ENCODE measurements around the gene HNRNPF.

HNRNPF gene

DNA sequence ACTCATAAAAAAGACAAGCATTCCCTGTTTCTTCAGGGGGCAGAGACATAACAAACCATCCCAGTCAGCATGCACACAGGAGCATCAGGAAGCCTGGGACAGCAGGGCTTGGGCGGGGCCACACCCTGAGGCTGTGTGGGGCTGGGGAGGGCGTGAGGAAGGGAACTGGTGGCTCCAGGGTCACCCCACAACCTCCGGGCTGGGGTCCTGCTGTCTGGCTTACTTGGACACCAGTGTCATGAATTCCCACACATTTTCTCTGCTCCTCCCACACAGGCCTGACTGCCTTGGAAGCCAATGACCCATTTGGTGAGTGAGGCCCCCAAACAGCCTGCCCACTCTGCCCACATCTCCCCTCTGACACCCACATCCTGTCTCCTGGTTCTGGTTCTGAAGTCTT, 34.8 kb downstream of the HNRNPF start:
- no peaks in the 10 kb centered on the region for H3K4me1 ChIP-seq (ENCODE audit: control insufficient read depth in 1 of 2, insufficient read depth in 1 of 2, low read depth in 1 of 2, low read length in 1 of 2)
- TF ChIP-seq, protein P1, sequence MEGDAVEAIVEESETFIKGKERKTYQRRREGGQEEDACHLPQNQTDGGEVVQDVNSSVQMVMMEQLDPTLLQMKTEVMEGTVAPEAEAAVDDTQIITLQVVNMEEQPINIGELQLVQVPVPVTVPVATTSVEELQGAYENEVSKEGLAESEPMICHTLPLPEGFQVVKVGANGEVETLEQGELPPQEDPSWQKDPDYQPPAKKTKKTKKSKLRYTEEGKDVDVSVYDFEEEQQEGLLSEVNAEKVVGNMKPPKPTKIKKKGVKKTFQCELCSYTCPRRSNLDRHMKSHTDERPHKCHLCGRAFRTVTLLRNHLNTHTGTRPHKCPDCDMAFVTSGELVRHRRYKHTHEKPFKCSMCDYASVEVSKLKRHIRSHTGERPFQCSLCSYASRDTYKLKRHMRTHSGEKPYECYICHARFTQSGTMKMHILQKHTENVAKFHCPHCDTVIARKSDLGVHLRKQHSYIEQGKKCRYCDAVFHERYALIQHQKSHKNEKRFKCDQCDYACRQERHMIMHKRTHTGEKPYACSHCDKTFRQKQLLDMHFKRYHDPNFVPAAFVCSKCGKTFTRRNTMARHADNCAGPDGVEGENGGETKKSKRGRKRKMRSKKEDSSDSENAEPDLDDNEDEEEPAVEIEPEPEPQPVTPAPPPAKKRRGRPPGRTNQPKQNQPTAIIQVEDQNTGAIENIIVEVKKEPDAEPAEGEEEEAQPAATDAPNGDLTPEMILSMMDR (IDR thresholded peaks at IDR 0.05): no peak
- no peak overlapping the region for H3K27ac ChIP-seq
- H3K4me3 ChIP-seq (ENCODE audit: low read depth in 1 of 2, low read length in 1 of 2): no peak overlapping the region
- no peaks in the 10 kb centered on the region for H3K9me3 ChIP-seq
- no peaks in the 10 kb centered on the region for H3K36me3 ChIP-seq
- no peaks in the 10 kb centered on the region for H3K27me3 ChIP-seq

DNA sequence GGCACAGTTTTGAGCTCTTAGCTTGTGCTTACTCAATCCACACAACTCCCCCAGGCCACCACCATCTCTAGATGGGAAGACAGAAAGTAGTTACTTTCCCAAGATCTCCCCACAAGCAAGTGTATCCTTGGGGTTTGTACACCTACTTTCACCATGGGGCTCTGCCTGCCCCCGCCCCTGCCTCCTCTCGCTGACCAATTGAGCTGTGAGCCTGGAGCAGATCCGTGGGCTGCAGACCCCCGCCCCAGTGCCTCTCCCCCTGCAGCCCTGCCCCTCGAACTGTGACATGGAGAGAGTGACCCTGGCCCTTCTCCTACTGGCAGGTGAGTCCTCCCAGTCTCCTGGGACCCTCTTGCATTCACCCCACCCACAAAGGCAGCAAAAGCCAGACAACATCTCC, 35.5 kb downstream of the HNRNPF start:
- no peaks in the 10 kb centered on the region for H3K27me3 ChIP-seq
- no peaks in the 10 kb centered on the region for H3K9me3 ChIP-seq
- no peaks in the 10 kb centered on the region for H3K36me3 ChIP-seq

DNA sequence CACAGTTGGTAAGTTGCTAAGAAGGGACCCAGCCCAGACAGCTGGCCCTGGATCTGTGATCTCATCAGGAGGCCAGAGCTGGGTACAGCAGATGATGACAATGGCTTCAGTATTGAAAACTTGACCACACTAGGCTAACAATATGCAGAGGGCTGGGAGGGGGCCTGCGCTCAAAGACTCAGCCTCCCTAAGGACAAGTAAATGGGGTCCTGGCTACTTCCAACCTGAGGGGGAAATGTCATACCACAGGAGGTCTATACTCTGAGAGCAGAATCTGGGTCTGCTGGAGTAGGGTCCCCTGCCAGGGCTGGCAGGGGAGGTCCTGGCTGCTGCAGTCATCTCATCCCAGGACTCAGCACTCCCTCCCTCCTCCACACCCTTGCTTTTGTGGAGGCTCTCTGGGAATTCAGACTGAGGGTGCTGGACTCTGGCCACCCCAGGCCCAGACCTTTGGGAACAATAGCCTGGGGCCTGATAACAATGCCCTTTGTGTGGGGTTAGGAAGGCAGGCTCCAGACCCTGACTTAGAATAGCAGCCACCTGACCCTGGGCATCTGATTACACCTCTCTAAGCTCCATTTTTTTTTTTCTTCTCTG, 36.1 kb downstream of the HNRNPF start:
- TF ChIP-seq, protein P1 (IDR thresholded peaks at IDR 0.05): no peak
- H3K9me3 ChIP-seq: no peaks in the 10 kb centered on the region
- H3K4me1 ChIP-seq (ENCODE audit: control insufficient read depth in 1 of 2, insufficient read depth in 1 of 2, low read depth in 1 of 2, low read length in 1 of 2): no peaks in the 10 kb centered on the region
- H3K4me3 ChIP-seq (ENCODE audit: low read depth in 1 of 2, low read length in 1 of 2): no peak overlapping the region
- no peaks in the 10 kb centered on the region for H3K27me3 ChIP-seq
- no peak overlapping the region for H3K27ac ChIP-seq
- no peaks in the 10 kb centered on the region for H3K36me3 ChIP-seq

More for the DNA sequence above, 35.5 kb downstream of the HNRNPF start:
- Histone ChIP-seq H3K4me3 (ENCODE audit: low read depth in 1 of 2, low read length in 1 of 2) (no peak overlapping the region), H3K4me1 (ENCODE audit: control insufficient read depth in 1 of 2, insufficient read depth in 1 of 2, low read depth in 1 of 2, low read length in 1 of 2) (no peaks in the 10 kb centered on the region), H3K27ac (no peak overlapping the region)
- TF ChIP-seq, protein P1 (IDR thresholded peaks at IDR 0.05): no peak

DNA sequence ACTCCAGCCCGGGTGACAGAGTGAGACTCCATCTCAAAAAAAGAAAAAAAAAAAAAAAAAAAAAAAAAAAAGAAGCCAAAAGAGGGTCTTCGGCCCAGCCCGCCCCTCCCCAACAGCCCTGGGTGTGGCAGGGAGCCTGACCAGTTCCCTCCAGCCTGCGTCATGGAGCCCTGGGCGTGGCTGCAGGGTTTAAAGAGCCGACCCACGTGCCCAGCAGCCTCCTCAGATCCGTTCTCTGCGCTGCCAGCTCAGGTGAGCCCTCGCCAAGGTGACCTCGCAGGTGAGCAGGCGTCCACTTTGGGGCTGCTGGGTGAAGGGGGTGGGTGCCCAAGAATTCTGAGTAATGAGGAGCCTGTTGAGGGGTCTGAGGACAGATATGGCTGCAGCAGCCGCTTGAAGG, 37.6 kb downstream of the HNRNPF start, which contains the start of gene FXYD4:
Gene FXYD4 (plus strand): TSS at position 219 of the 400 bp plus-strand sequence. CDS start 2,111 bp downstream, outside the sequence.
- no peaks in the 10 kb centered on the region for H3K36me3 ChIP-seq
- no peaks in the 10 kb centered on the region for H3K4me1 ChIP-seq (ENCODE audit: control insufficient read depth in 1 of 2, insufficient read depth in 1 of 2, low read depth in 1 of 2, low read length in 1 of 2)
- no peak within 1 kb of the TSS for H3K27ac ChIP-seq
- no peaks in the 10 kb centered on the region for H3K9me3 ChIP-seq
- TF ChIP-seq, protein P1 (IDR thresholded peaks at IDR 0.05): no peak
- H3K4me3 ChIP-seq (ENCODE audit: low read depth in 1 of 2, low read length in 1 of 2): no peak within 1 kb of the TSS
- no peaks in the 10 kb centered on the region for H3K27me3 ChIP-seq

DNA sequence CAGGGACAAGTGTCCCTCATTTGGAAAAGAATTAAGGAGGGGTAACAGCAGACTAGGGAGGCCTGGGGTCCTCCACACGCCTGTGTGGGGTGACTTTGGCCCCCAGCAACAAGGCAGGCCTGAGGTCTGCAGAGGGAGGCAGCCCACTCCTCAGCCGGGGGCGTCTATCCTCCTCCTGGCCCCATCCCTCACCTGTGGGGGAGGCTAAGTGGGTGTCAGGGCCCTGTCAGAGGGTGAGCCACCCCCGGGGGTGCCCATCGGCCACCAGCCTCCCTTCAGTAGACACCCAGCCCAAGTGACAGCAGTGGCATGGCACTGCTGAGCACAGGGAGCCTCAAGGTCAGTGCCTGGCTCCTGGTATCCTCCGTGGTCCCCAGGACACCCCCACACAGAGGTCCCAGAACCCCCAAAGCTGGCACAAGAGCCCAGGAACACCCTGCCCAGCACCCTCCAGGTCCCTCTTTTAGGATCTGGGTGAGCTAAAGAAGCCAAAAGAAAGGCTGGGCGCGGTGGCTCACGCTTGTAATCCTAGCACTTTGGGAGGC, 38.2 kb downstream of the HNRNPF start:
- TF ChIP-seq, protein P1 (IDR thresholded peaks at IDR 0.05): no peak
- H3K27me3 ChIP-seq: no peaks in the 10 kb centered on the region
- no peaks in the 10 kb centered on the region for H3K36me3 ChIP-seq
- H3K27ac ChIP-seq: no peak overlapping the region
- H3K4me3 ChIP-seq (ENCODE audit: low read depth in 1 of 2, low read length in 1 of 2): no peak overlapping the region
- no peaks in the 10 kb centered on the region for H3K4me1 ChIP-seq (ENCODE audit: control insufficient read depth in 1 of 2, insufficient read depth in 1 of 2, low read depth in 1 of 2, low read length in 1 of 2)
- H3K9me3 ChIP-seq: no peaks in the 10 kb centered on the region

All from neutrophil (primary cell).